ENCODE measurements around the gene AGAP3.
A peak's percentile ranks its signal among the peaks of the same experiment; 100 is the strongest.

The AGAP3 gene

GRCh38 chr7:151124481-151124880, 38.2 kb downstream of the AGAP3 start:
- no peaks in the 10 kb centered on the region for H3K79me2 ChIP-seq (ENCODE audit: control insufficient read depth, insufficient read depth, low read length, poor library complexity)
- H3K18ac ChIP-seq (ENCODE audit: low read length): peak overlapping the region; percentile 30
- H2AK5ac ChIP-seq (ENCODE audit: low read length): no peak overlapping the region
- H3K23ac ChIP-seq (ENCODE audit: low read length): no peak overlapping the region
- no peak overlapping the region for H3K4me2 ChIP-seq (ENCODE audit: low read length)
- no CpG with 5 or more reads among the region's 7 CpGs for WGBS (ENCODE audit: extremely low coverage, insufficient coverage, insufficient read length)
- no peak overlapping the region for H4K8ac ChIP-seq (ENCODE audit: low read depth, low read length)
- H3K4me1 ChIP-seq (ENCODE audit: control insufficient read depth in 1 of 2, insufficient read depth in 2 of 2, low read length in 2 of 2): peaks cover 14 to 18% of the 10 kb centered on the region in 2 experiments
- no peak overlapping the region for H3K14ac ChIP-seq (ENCODE audit: low read length)
- no peak overlapping the region for H4K91ac ChIP-seq (ENCODE audit: low read depth, low read length)
- DNase-seq: no peak
- no peaks in the 10 kb centered on the region for H3K27me3 ChIP-seq (ENCODE audit: insufficient read depth, low read length)
- no peak overlapping the region for H2AFZ ChIP-seq (ENCODE audit: insufficient read depth, low read length, poor library complexity)
- H3K4me3 ChIP-seq (ENCODE audit: low read depth, low read length): no peak overlapping the region
- peaks cover 86 to 87% of the 10 kb centered on the region in 2 experiments for H3K36me3 ChIP-seq (ENCODE audit: control insufficient read depth in 1 of 2, insufficient read depth in 2 of 2, low read length in 2 of 2)
- no peak overlapping the region for H2BK120ac ChIP-seq (ENCODE audit: insufficient read depth, low read length, poor library complexity)
- no peak overlapping the region for H3K9ac ChIP-seq (ENCODE audit: low read length)
- no peak overlapping the region for H2BK12ac ChIP-seq (ENCODE audit: low read length)
- no peak overlapping the region for H4K12ac ChIP-seq (ENCODE audit: low read depth, low read length)
- H2BK5ac ChIP-seq (ENCODE audit: low read depth, low read length, poor library complexity): no peak overlapping the region
- peaks cover 2% of the 10 kb centered on the region for H3K79me1 ChIP-seq (ENCODE audit: low read length)
- no peak overlapping the region for H3K4ac ChIP-seq (ENCODE audit: low read depth, low read length)
- H3K27ac ChIP-seq (ENCODE audit: low read depth, low read length): no peak overlapping the region
- peaks cover 2% of the 10 kb centered on the region for H3K9me3 ChIP-seq (ENCODE audit: insufficient read depth, low read depth, low read length)

- H2AFZ ChIP-seq (ENCODE audit: insufficient read depth, low read length, poor library complexity): no peak overlapping the region
- H4K91ac ChIP-seq (ENCODE audit: low read depth, low read length): no peak overlapping the region
- no peak overlapping the region for H3K27ac ChIP-seq (ENCODE audit: low read depth, low read length)
- peaks cover 2% of the 10 kb centered on the region for H3K79me1 ChIP-seq (ENCODE audit: low read length)
- H3K4me2 ChIP-seq (ENCODE audit: low read length): peak overlapping the region; percentile 75
- no peaks in the 10 kb centered on the region for H3K27me3 ChIP-seq (ENCODE audit: insufficient read depth, low read length)
- H3K4me1 ChIP-seq (ENCODE audit: control insufficient read depth in 1 of 2, insufficient read depth in 2 of 2, low read length in 2 of 2): peaks cover 14 to 18% of the 10 kb centered on the region in 2 experiments
- peaks cover 86 to 87% of the 10 kb centered on the region in 2 experiments for H3K36me3 ChIP-seq (ENCODE audit: control insufficient read depth in 1 of 2, insufficient read depth in 2 of 2, low read length in 2 of 2)
- no peak overlapping the region for H3K14ac ChIP-seq (ENCODE audit: low read length)
- no peak overlapping the region for H3K4me3 ChIP-seq (ENCODE audit: low read depth, low read length)
- H3K79me2 ChIP-seq (ENCODE audit: control insufficient read depth, insufficient read depth, low read length, poor library complexity): no peaks in the 10 kb centered on the region
- no CpG with 5 or more reads among the region's 14 CpGs for WGBS (ENCODE audit: extremely low coverage, insufficient coverage, insufficient read length)
- H4K8ac ChIP-seq (ENCODE audit: low read depth, low read length): no peak overlapping the region
- H3K18ac ChIP-seq (ENCODE audit: low read length): peak overlapping the region; percentile 34
- DNase-seq: no peak
- H2AK5ac ChIP-seq (ENCODE audit: low read length): no peak overlapping the region
- no peak overlapping the region for H2BK12ac ChIP-seq (ENCODE audit: low read length)
- peaks cover 2% of the 10 kb centered on the region for H3K9me3 ChIP-seq (ENCODE audit: insufficient read depth, low read depth, low read length)
- H2BK5ac ChIP-seq (ENCODE audit: low read depth, low read length, poor library complexity): no peak overlapping the region
- H3K9ac ChIP-seq (ENCODE audit: low read length): no peak overlapping the region
- H2BK120ac ChIP-seq (ENCODE audit: insufficient read depth, low read length, poor library complexity): no peak overlapping the region
- no peak overlapping the region for H4K12ac ChIP-seq (ENCODE audit: low read depth, low read length)
- no peak overlapping the region for H3K4ac ChIP-seq (ENCODE audit: low read depth, low read length)
- no peak overlapping the region for H3K23ac ChIP-seq (ENCODE audit: low read length)
Observed at GRCh38 chr7:151124899-151125399, 38.7 kb downstream of the AGAP3 start.

GRCh38 chr7:151125470-151125845, 39.2 kb downstream of the AGAP3 start:
- Histone ChIP-seq H2BK120ac (ENCODE audit: insufficient read depth, low read length, poor library complexity) (no peak overlapping the region), H3K9me3 (ENCODE audit: insufficient read depth, low read depth, low read length) (peaks cover 2% of the 10 kb centered on the region), H3K23ac (ENCODE audit: low read length) (no peak overlapping the region), H4K12ac (ENCODE audit: low read depth, low read length) (peak overlapping the region; percentile 6), H3K27me3 (ENCODE audit: insufficient read depth, low read length) (no peaks in the 10 kb centered on the region), H2BK12ac (ENCODE audit: low read length) (no peak overlapping the region), H3K9ac (ENCODE audit: low read length) (no peak overlapping the region), H3K4me1 (ENCODE audit: control insufficient read depth in 1 of 2, insufficient read depth in 2 of 2, low read length in 2 of 2) (peaks cover 14 to 18% of the 10 kb centered on the region in 2 experiments), H3K14ac (ENCODE audit: low read length) (no peak overlapping the region), H3K79me2 (ENCODE audit: control insufficient read depth, insufficient read depth, low read length, poor library complexity) (no peaks in the 10 kb centered on the region), H2BK5ac (ENCODE audit: low read depth, low read length, poor library complexity) (no peak overlapping the region), H4K91ac (ENCODE audit: low read depth, low read length) (no peak overlapping the region), H3K27ac (ENCODE audit: low read depth, low read length) (no peak overlapping the region), H3K18ac (ENCODE audit: low read length) (peak overlapping the region; percentile 34), H3K79me1 (ENCODE audit: low read length) (peaks cover 2% of the 10 kb centered on the region), H3K36me3 (ENCODE audit: control insufficient read depth in 1 of 2, insufficient read depth in 2 of 2, low read length in 2 of 2) (peaks cover 86 to 87% of the 10 kb centered on the region in 2 experiments), H3K4me3 (ENCODE audit: low read depth, low read length) (peak overlapping the region; percentile 45), H3K4me2 (ENCODE audit: low read length) (peak overlapping the region; percentile 75), H2AK5ac (ENCODE audit: low read length) (no peak overlapping the region), H3K4ac (ENCODE audit: low read depth, low read length) (no peak overlapping the region), H4K8ac (ENCODE audit: low read depth, low read length) (no peak overlapping the region), H2AFZ (ENCODE audit: insufficient read depth, low read length, poor library complexity) (no peak overlapping the region)
- WGBS (ENCODE audit: extremely low coverage, insufficient coverage, insufficient read length): no CpG with 5 or more reads among the region's 22 CpGs
- peak in 1 of 2 donors; percentile 45 for DNase-seq

GRCh38 chr7:151125846-151126481, 39.7 kb downstream of the AGAP3 start:
- Histone ChIP-seq H3K79me1 (ENCODE audit: low read length) (peaks cover 2% of the 10 kb centered on the region), H3K4me3 (ENCODE audit: low read depth, low read length) (peak overlapping the region; percentile 45), H3K9me3 (ENCODE audit: insufficient read depth, low read depth, low read length) (peaks cover 2% of the 10 kb centered on the region), H4K91ac (ENCODE audit: low read depth, low read length) (no peak overlapping the region), H3K36me3 (ENCODE audit: control insufficient read depth in 1 of 2, insufficient read depth in 2 of 2, low read length in 2 of 2) (peaks cover 86 to 87% of the 10 kb centered on the region in 2 experiments), H3K4me2 (ENCODE audit: low read length) (peak overlapping the region; percentile 75), H2AFZ (ENCODE audit: insufficient read depth, low read length, poor library complexity) (no peak overlapping the region), H2BK12ac (ENCODE audit: low read length) (no peak overlapping the region), H3K79me2 (ENCODE audit: control insufficient read depth, insufficient read depth, low read length, poor library complexity) (no peaks in the 10 kb centered on the region), H4K12ac (ENCODE audit: low read depth, low read length) (no peak overlapping the region), H4K8ac (ENCODE audit: low read depth, low read length) (no peak overlapping the region), H3K4me1 (ENCODE audit: control insufficient read depth in 1 of 2, insufficient read depth in 2 of 2, low read length in 2 of 2) (peaks cover 14 to 18% of the 10 kb centered on the region in 2 experiments), H3K23ac (ENCODE audit: low read length) (no peak overlapping the region), H3K27ac (ENCODE audit: low read depth, low read length) (no peak overlapping the region), H3K27me3 (ENCODE audit: insufficient read depth, low read length) (no peaks in the 10 kb centered on the region), H3K9ac (ENCODE audit: low read length) (no peak overlapping the region), H3K4ac (ENCODE audit: low read depth, low read length) (no peak overlapping the region), H3K18ac (ENCODE audit: low read length) (peak overlapping the region; percentile 25), H2AK5ac (ENCODE audit: low read length) (no peak overlapping the region), H3K14ac (ENCODE audit: low read length) (no peak overlapping the region), H2BK5ac (ENCODE audit: low read depth, low read length, poor library complexity) (no peak overlapping the region), H2BK120ac (ENCODE audit: insufficient read depth, low read length, poor library complexity) (no peak overlapping the region)
- DNase-seq: peak in 1 of 2 donors; percentile 24
- no CpG with 5 or more reads among the region's 58 CpGs for WGBS (ENCODE audit: extremely low coverage, insufficient coverage, insufficient read length)

Data from trophoblast cell (in vitro differentiated cells and primary cell).